Thymus (tissue), 11 donors: ENCODE results near the gene FASTKD2. TPM values are rescaled to one million over a fixed set of nuclear protein-coding genes. Genes with fewer than 3 reads are reported as not detected.

ENCODE experiments used
- DNase-seq, 9 donors: peaks; one replicate each; pipeline ENCODE4 v3.0.0-alpha.2; 2013; ENCODE audit warnings: low spot score in 9 of 9, low read depth in 6 of 9, missing footprints in 1 of 9
- H3K27ac ChIP-seq, 2 donors: one replicate each; pipeline ENCODE4 v1.5.1; 2013; ENCODE audit warnings: control low read depth in 1 of 2, low read depth in 1 of 2, low read length in 1 of 2, mild to moderate bottlenecking in 1 of 2, moderate library complexity in 1 of 2
- H3K27me3 ChIP-seq, 2 donors: one replicate each; pipeline ENCODE4 v1.5.1; 2013; ENCODE audit warnings: low read length in 1 of 2; ENCODE audit not compliant: control insufficient read depth in 2 of 2, insufficient read depth in 1 of 2
- H3K36me3 ChIP-seq, 2 donors: one replicate each; pipeline ENCODE4 v1.5.1; 2013; ENCODE audit warnings: low read length in 1 of 2, mild to moderate bottlenecking in 1 of 2, moderate library complexity in 1 of 2; ENCODE audit not compliant: control insufficient read depth in 2 of 2, insufficient read depth in 2 of 2
- H3K4me1 ChIP-seq, 2 donors: one replicate each; pipeline ENCODE4 v1.5.1; 2013; ENCODE audit warnings: low read length in 2 of 2; ENCODE audit not compliant: control insufficient read depth in 2 of 2, insufficient read depth in 2 of 2
- H3K4me3 ChIP-seq, 2 donors: one replicate each; pipeline ENCODE4 v1.5.1; 2013; ENCODE audit warnings: low read length in 2 of 2, control low read depth in 1 of 2, mild to moderate bottlenecking in 1 of 2
- H3K9me3 ChIP-seq, 2 donors: one replicate each; pipeline ENCODE4 v1.5.1; 2013; ENCODE audit warnings: low read length in 1 of 2, mild to moderate bottlenecking in 1 of 2; ENCODE audit not compliant: control insufficient read depth in 2 of 2, insufficient read depth in 1 of 2
- WGBS: extraction: QIAGEN DNeasy Blood & Tissue Kit; methylation state at CpG from one replicate; pipeline ENCODE4 v1.1.7; 2013; 5-methylcytosine and 5-hydroxymethylcytosine counted together
- polyA plus RNA-seq: library from polyadenylated mRNA; stranded (reverse); fragments of 200-250 nt; gene quantifications from one replicate; pipeline ENCODE4 v1.2.3, GENCODE V29; 2013
- total RNA-seq: library from RNA; stranded (reverse); fragments of 120-200 nt; gene quantifications from one replicate; pipeline ENCODE4 v1.2.4, GENCODE V29; 2013
- donor health status: healthy.

FASTKD2 gene
- total and polyA plus RNA-seq, 2 donors: 12.9 to 26.8 TPM

- no peaks in the 10 kb centered on the region for H3K9me3 ChIP-seq
- no peak overlapping the region for H3K4me3 ChIP-seq
- WGBS: 100% methylated on average over 2 of the region's 2 CpGs
- H3K4me1 ChIP-seq: no peaks in the 10 kb centered on the region
- no peak overlapping the region for H3K27ac ChIP-seq
- no peak for DNase-seq
- peaks cover 10 to 62% of the 10 kb centered on the region in 2 donors for H3K36me3 ChIP-seq
- H3K27me3 ChIP-seq: no peaks in the 10 kb centered on the region
Measured at GRCh38 chr2:206780671-206781070, 15.3 kb downstream of the FASTKD2 start.

- Histone ChIP-seq H3K27ac (no peak overlapping the region), H3K4me3 (no peak overlapping the region), H3K9me3 (no peaks in the 10 kb centered on the region), H3K4me1 (no peaks in the 10 kb centered on the region), H3K27me3 (no peaks in the 10 kb centered on the region), H3K36me3 (peaks cover 11 to 69% of the 10 kb centered on the region in 2 donors)
- DNase-seq: no peak
- 98% methylated on average over 2 of the region's 2 CpGs for WGBS
Measured at GRCh38 chr2:206783718-206784117, 18.3 kb downstream of the FASTKD2 start.

- Histone ChIP-seq H3K9me3 (no peaks in the 10 kb centered on the region), H3K27ac (no peak overlapping the region), H3K36me3 (peaks cover 10 to 71% of the 10 kb centered on the region in 2 donors)
Measured at GRCh38 chr2:206784559-206785353, 19.4 kb downstream of the FASTKD2 start.

GRCh38 chr2:206790311-206790935 lies 25.0 kb downstream of the FASTKD2 start:
- peaks cover 7 to 54% of the 10 kb centered on the region in 2 donors for H3K36me3 ChIP-seq
- H3K27ac ChIP-seq: no peak overlapping the region
- WGBS: 95% methylated on average over 3 of the region's 3 CpGs
- no peak overlapping the region for H3K4me3 ChIP-seq
- no peaks in the 10 kb centered on the region for H3K9me3 ChIP-seq
- DNase-seq: no peak
- H3K27me3 ChIP-seq: no peaks in the 10 kb centered on the region
- no peaks in the 10 kb centered on the region for H3K4me1 ChIP-seq

More at GRCh38 chr2:206784559-206785353, 19.4 kb downstream of the FASTKD2 start:
- no peak for DNase-seq
- Histone ChIP-seq H3K27me3 (no peaks in the 10 kb centered on the region), H3K4me3 (no peak overlapping the region), H3K4me1 (no peaks in the 10 kb centered on the region)
- 93% methylated on average over 7 of the region's 7 CpGs for WGBS

- no peak for DNase-seq
- H3K9me3 ChIP-seq: no peaks in the 10 kb centered on the region
- H3K4me3 ChIP-seq: no peak overlapping the region
- peaks cover 6 to 42% of the 10 kb centered on the region in 2 donors for H3K36me3 ChIP-seq
- H3K27ac ChIP-seq: no peak overlapping the region
- 98% methylated on average over 5 of the region's 5 CpGs for WGBS
- H3K27me3 ChIP-seq: no peaks in the 10 kb centered on the region
- peaks cover 0 to 4% of the 10 kb centered on the region in 2 donors for H3K4me1 ChIP-seq
Measured at GRCh38 chr2:206792645-206793044, 27.2 kb downstream of the FASTKD2 start.

- no peak for DNase-seq
- Histone ChIP-seq H3K4me1 (peaks cover 2 to 17% of the 10 kb centered on the region in 2 donors), H3K27me3 (no peaks in the 10 kb centered on the region), H3K9me3 (no peaks in the 10 kb centered on the region), H3K4me3 (no peak overlapping the region), H3K36me3 (peaks cover 6 to 10% of the 10 kb centered on the region in 2 donors), H3K27ac (no peak overlapping the region)
- 91% methylated on average over 4 of the region's 4 CpGs for WGBS
Measured at GRCh38 chr2:206797376-206797775, 32.0 kb downstream of the FASTKD2 start.

- WGBS: 87% methylated on average over 5 of the region's 5 CpGs
- Histone ChIP-seq H3K27ac (no peak overlapping the region), H3K9me3 (no peaks in the 10 kb centered on the region), H3K4me1 (peaks cover 2 to 17% of the 10 kb centered on the region in 2 donors), H3K4me3 (no peak overlapping the region), H3K36me3 (peaks cover 6% of the 10 kb centered on the region in 2 donors), H3K27me3 (no peaks in the 10 kb centered on the region)
- peak in 2 of 9 donors; percentile 8 to 26 for DNase-seq
Measured at GRCh38 chr2:206798000-206798399, 32.6 kb downstream of the FASTKD2 start.

GRCh38 chr2:206799083-206799482 lies 33.7 kb downstream of the FASTKD2 start:
- peaks cover 3 to 6% of the 10 kb centered on the region in 2 donors for H3K36me3 ChIP-seq
- peaks cover 2 to 17% of the 10 kb centered on the region in 2 donors for H3K4me1 ChIP-seq
- no peaks in the 10 kb centered on the region for H3K9me3 ChIP-seq
- H3K27ac ChIP-seq: no peak overlapping the region
- no peak overlapping the region for H3K4me3 ChIP-seq
- H3K27me3 ChIP-seq: no peaks in the 10 kb centered on the region
- 78% methylated on average over 3 of the region's 3 CpGs for WGBS
- DNase-seq: no peak
